Stimulated activated CD4-positive, alpha-beta T cell treated with anti-CD3 and anti-CD28 coated beads, Interleukin-12 subunit alpha, Interleukin-12 subunit beta, amount 100 ng/mL, for 48 hours (primary cell): ENCODE results near the gene DNAI1.
"Not testable (repeated sequence)": the region's sequence is repeated elsewhere in the genome, so short reads cannot be mapped to it uniquely, and the experiment has no call there.

Experiments used
- DNase-seq, 3 donors: peaks; one replicate each; pipeline ENCODE4 v3.0.0-alpha.2; 2020; ENCODE audit warnings: low read depth in 2 of 3, low spot score in 1 of 3

Gene DNAI1

GRCh38 chr9:34458013-34458958 is at the start of gene DNAI1, which contains the start of gene FAM219A:
DNAI1 (plus strand) TSS chr9:34458805; CDS start chr9:34459006, 201 bp downstream.
FAM219A (minus strand) TSS chr9:34458570; CDS start chr9:34458263, 307 bp downstream.
- DNase-seq: peak; percentile 98 to 99 (median 98)

- DNase-seq: no peak
Observed at GRCh38 chr9:34409154-34409553, 49.5 kb upstream of the DNAI1 start.

- no peak for DNase-seq
Observed at GRCh38 chr9:34412336-34412735, 46.3 kb upstream of the DNAI1 start.

DNA sequence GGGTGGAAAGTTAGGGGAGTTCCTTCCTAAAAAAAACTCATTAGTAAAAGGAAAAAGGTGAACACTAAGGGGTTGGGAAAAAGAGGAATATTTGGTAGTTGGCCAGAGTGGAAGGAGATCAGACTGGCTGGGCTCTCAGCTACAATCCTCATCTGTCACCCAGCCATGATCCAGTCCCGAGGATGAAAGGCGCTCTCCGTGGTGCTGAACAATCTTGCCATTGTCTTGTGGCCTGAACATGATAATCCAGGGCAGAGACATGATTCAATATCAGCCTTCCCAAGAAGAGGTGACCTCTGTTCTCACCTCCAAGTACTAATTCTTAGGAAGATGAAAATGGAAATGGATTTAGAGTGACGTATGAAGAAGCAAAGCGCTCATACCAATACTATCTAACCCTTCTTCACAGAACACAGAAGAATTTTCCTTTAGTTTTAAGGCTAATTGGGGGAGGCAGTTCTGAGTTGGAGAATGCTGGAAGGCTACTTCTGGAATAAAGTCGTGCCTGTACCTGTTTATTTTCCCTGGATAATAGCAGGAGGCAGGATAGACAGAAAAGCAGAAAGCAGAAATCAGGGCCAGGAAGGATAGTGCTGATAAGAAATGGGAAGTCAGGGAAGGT is 45.3 kb upstream of the DNAI1 start:
- DNase-seq: peak in 2 of 3 donors; percentile 12 to 44

GRCh38 chr9:34417734-34418133 is 40.9 kb upstream of the DNAI1 start:
- DNase-seq: no peak

- no peak for DNase-seq
Observed at GRCh38 chr9:34419716-34420504, 38.7 kb upstream of the DNAI1 start.

GRCh38 chr9:34426347-34427074 is 32.1 kb upstream of the DNAI1 start:
- no peak for DNase-seq

DNA sequence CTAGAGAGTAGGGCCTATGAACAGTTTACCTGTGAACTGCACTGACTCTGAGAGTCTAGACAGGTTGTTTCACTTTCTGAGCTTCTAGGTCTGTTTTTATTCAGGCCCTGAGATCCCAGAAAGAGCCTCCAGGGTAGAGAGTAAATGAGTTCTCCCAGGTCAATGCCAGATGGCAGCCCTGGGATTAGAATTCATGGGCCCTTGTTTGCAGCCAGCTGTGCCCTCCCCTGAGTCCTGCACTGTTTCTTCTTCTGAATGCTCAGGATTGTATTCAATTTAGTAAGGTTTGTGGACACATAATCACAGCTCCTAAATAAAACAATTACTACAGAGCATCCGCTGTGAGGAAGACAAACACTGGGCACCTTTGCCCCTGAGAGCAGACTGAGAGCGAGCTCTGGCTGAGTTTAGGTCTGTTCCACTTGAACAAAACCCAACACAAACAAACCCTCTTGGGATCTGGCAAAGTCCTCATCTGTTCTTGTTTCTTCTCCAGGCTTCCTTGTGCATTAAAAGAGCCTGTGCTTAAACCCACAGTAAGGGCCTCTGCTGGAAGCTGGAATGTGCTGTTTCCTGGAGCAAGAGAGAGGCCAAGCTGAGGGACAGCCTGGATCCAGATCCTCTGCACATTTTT is 30.2 kb upstream of the DNAI1 start:
- no peak for DNase-seq

DNA sequence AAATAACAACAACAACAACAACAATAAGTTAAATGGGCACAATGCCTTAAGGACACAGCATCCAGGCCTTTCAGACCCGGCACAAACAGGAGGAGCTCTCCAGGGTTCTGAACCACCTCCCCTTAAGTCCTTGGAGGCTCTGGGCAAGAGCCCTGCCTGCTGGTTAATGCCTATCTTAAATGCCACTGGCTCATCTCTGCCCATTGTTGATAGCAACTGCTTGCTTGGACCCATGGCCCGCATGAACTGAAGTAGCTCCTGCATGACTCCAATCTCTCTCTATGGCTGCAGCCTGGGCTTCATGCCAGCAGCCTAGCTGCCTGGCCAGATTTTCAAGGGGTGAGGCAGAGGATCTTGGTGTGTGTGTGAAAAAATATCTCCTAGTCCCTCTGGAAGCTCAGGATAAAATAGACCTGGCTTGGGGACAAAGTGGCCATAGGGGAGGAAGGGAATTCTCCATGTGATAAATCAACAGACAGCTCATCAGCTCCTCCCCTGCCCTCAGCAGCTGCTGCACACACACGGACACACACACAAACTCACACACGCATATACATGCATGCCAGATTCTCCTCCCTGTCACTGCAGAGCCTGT is 27.7 kb upstream of the DNAI1 start:
- DNase-seq: no peak

GRCh38 chr9:34431667-34432066 is 26.9 kb upstream of the DNAI1 start:
- no peak for DNase-seq

- peak; percentile 35 to 62 (median 45) for DNase-seq
Observed at GRCh38 chr9:34437006-34437925, 21.3 kb upstream of the DNAI1 start.

DNA sequence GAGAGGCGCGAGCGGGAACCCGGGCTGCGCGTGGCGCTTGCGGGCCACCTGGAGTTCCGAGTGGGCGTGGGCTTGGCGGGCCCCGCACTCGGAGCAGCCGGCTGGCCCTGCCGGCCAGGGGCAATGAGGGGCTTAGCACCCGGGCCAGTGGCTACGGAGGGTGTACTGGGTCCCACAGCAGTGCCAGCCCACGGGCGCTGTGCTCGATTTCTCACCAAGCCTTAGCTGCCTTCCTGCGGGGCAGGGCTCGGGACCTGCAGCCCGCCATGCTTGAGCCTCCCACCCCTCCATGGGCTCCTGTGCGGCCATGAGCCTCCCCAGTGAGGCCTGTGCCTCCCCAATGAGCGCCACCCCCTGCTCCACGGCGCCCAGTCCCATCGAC is 20.7 kb upstream of the DNAI1 start:
- not testable (repeated sequence) for DNase-seq

DNA sequence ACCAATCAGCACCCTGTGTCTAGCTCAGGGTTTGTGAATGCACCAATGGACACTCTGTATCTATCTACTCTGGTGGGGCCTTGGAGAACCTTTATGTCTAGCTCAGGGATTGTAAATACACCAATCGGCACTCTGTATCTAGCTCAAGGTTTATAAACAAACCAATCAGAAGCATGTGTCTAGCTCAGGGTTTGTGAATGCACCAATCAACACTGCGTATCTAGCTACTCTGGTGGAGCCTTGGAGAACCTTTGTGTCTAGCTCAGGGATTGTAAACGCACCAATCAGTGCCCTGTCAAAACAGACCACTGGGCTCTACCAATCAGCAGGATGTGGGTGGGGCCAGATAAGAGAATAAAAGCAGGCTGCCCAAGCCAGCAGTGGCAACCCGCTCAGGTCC is 20.1 kb upstream of the DNAI1 start:
- not testable (repeated sequence) for DNase-seq

- no peak for DNase-seq
Observed at GRCh38 chr9:34440017-34440416, 18.6 kb upstream of the DNAI1 start.

DNA sequence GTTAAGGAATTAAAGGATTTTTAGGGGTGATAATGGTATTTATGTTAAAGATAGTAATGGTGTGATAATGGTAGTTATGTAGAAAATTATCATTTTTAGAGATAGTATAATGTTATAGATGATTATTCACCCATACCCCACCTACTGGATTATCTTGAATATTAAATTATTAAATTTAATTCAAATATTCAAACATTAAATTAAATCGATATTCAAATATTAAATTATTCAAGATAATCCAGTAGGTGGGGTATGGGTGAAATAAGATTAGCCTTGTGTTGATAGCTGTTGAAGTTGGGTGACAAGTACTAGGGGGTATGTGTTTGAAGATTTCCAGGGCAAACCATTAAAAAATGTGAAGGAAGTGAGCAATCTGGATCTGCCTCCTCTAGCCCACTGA is 15.8 kb upstream of the DNAI1 start:
- DNase-seq: no peak

- no peak for DNase-seq
Observed at GRCh38 chr9:34443533-34443932, 15.1 kb upstream of the DNAI1 start.

GRCh38 chr9:34443976-34444375 is 14.6 kb upstream of the DNAI1 start:
- no peak for DNase-seq

- no peak for DNase-seq
Observed at GRCh38 chr9:34446468-34446891, 12.1 kb upstream of the DNAI1 start.

GRCh38 chr9:34446951-34447350 is 11.7 kb upstream of the DNAI1 start:
- DNase-seq: no peak
